WI38 (cell line): ENCODE data around the gene CBX5.
A peak's percentile ranks its signal among the peaks of the same experiment; 100 is the strongest.

Experiments used
- H3K4me3 ChIP-seq: 2 replicates; pipeline ENCODE4 v1.5.1; 2011; ENCODE audit warnings: low read depth, mild to moderate bottlenecking, control low read depth, low read length
- CTCF ChIP-seq: IDR thresholded peaks from 2 replicates; pipeline ENCODE4 v1.5.1; 2012; ENCODE audit warnings: low read depth, mild to moderate bottlenecking, control low read depth, low read length

CBX5 gene

GRCh38 chr12:54207539-54208294, 72.2 kb downstream of the CBX5 start:
- H3K4me3 ChIP-seq: no peak overlapping the region
- peak; percentile 96 for TF ChIP-seq CTCF

GRCh38 chr12:54206791-54207190, 73.1 kb downstream of the CBX5 start:
- H3K4me3 ChIP-seq: no peak overlapping the region
- no peak for TF ChIP-seq CTCF

GRCh38 chr12:54204316-54204715, 75.6 kb downstream of the CBX5 start:
- no peak for TF ChIP-seq CTCF
- H3K4me3 ChIP-seq: no peak overlapping the region

GRCh38 chr12:54201001-54201794, 78.7 kb downstream of the CBX5 start:
- no peak overlapping the region for H3K4me3 ChIP-seq
- TF ChIP-seq CTCF: peak; percentile 98

GRCh38 chr12:54200412-54200811, 79.5 kb downstream of the CBX5 start:
- H3K4me3 ChIP-seq: no peak overlapping the region
- no peak for TF ChIP-seq CTCF

- no peak overlapping the region for H3K4me3 ChIP-seq
- TF ChIP-seq CTCF: no peak
These were observed 80.0 kb downstream of the CBX5 start for GRCh38 chr12:54199917-54200316.

- no peak overlapping the region for H3K4me3 ChIP-seq
- TF ChIP-seq CTCF: no peak
These were observed 80.9 kb downstream of the CBX5 start for GRCh38 chr12:54199034-54199433.
